HepG2 (cell line): Measurements from ENCODE around the gene PSMD1. TPM values are rescaled to one million over a fixed set of nuclear protein-coding genes. Genes with fewer than 3 reads are reported as not detected.
A peak's percentile ranks its signal among the peaks of the same experiment; 100 is the strongest.

Source experiments
- ARID3A ChIP-seq: IDR thresholded peaks from 2 replicates; pipeline ENCODE4 v1.6.1; 2012; ENCODE audit warnings: low read depth, low read length, improper control_type of control experiment
- CCDC6 ChIP-seq: sonication (generic); formaldehyde crosslinking; IDR thresholded peaks from 2 replicates; pipeline ENCODE4 v1.8.1; 2022; ENCODE audit warnings: mild to moderate bottlenecking, missing genetic modification reagents, moderate library complexity
- CREM ChIP-seq, 2 experiments: sonication (generic) in 1 of 2; formaldehyde crosslinking in 1 of 2; IDR thresholded peaks; 2 replicates each; pipeline versions ENCODE4 v1.4.0 to v1.6.1; 2016 to 2020; ENCODE audit warnings: antibody characterized with exemption in 1 of 2, mild to moderate bottlenecking in 1 of 2, missing genetic modification reagents in 1 of 2
- DMAP1 ChIP-seq: IDR thresholded peaks from 2 replicates; pipeline ENCODE4 v1.6.1; 2016
- DR1 ChIP-seq: sonication (generic); formaldehyde crosslinking; IDR thresholded peaks from 2 replicates; pipeline ENCODE4 v1.8.0; 2021; ENCODE audit warnings: mild to moderate bottlenecking, missing genetic modification reagents, inconsistent platforms
- GABPA ChIP-seq, 2 experiments: IDR thresholded peaks; 2 replicates each; pipeline ENCODE4 v1.6.1; 2011 to 2016; ENCODE audit warnings: low read depth in 2 of 2, low read length in 1 of 2, missing biosample characterization in 1 of 2, missing genetic modification characterization in 1 of 2
- ISX ChIP-seq: sonication (generic); formaldehyde crosslinking; conservative IDR thresholded peaks from 2 replicates; pipeline ENCODE4 v1.5.0; 2020; ENCODE audit warnings: missing genetic modification reagents
- KAT2B ChIP-seq: fragments of 150-350 bp; IDR thresholded peaks from 2 replicates; pipeline ENCODE4 v1.6.1; 2014; ENCODE audit warnings: low read depth, low read length, borderline replicate concordance
- NCOR1 ChIP-seq: fragments of 200-600 bp; sonication (generic); IDR thresholded peaks from 2 replicates; pipeline ENCODE4 v1.7.0; 2017; ENCODE audit warnings: antibody characterized with exemption, low read length, borderline replicate concordance
- SIX4 ChIP-seq: sonication (generic); formaldehyde crosslinking; IDR thresholded peaks from 2 replicates; pipeline ENCODE4 v1.4.0; 2020; ENCODE audit warnings: missing genetic modification reagents
- SNAPC2 ChIP-seq: sonication (generic); formaldehyde crosslinking; IDR thresholded peaks from 2 replicates; pipeline ENCODE4 v1.8.1; 2022; ENCODE audit warnings: mild to moderate bottlenecking, missing genetic modification reagents
- TARDBP ChIP-seq: sonication (generic); formaldehyde crosslinking; IDR thresholded peaks from 2 replicates; pipeline ENCODE4 v1.8.0; 2022; ENCODE audit warnings: mild to moderate bottlenecking, missing genetic modification reagents
- TCF7 ChIP-seq: sonication (generic); IDR thresholded peaks from 2 replicates; pipeline ENCODE4 v1.6.1; 2016; ENCODE audit warnings: antibody characterized with exemption, low read depth
- ZC3H4 ChIP-seq: sonication (generic); formaldehyde crosslinking; IDR thresholded peaks from 2 replicates; pipeline ENCODE4 v1.4.0; 2020; ENCODE audit warnings: missing genetic modification reagents, borderline replicate concordance
- ZNF230 ChIP-seq: sonication (generic); formaldehyde crosslinking; IDR thresholded peaks from 2 replicates; pipeline ENCODE4 v1.4.0; 2020; ENCODE audit warnings: mild to moderate bottlenecking, missing genetic modification reagents
- ZNF543 ChIP-seq: sonication (generic); formaldehyde crosslinking; IDR thresholded peaks from 2 replicates; pipeline ENCODE4 v1.4.0; 2020; ENCODE audit warnings: mild to moderate bottlenecking, missing genetic modification reagents
- ZNF546 ChIP-seq: sonication (generic); formaldehyde crosslinking; conservative IDR thresholded peaks from 2 replicates; pipeline ENCODE4 v1.8.1; 2023; ENCODE audit warnings: mild to moderate bottlenecking, missing genetic modification reagents
- ZNF570 ChIP-seq: sonication (generic); formaldehyde crosslinking; IDR thresholded peaks from 2 replicates; pipeline ENCODE4 v1.4.0; 2020; ENCODE audit warnings: mild to moderate bottlenecking, missing genetic modification reagents, borderline replicate concordance
- ZNF605 ChIP-seq: sonication (generic); formaldehyde crosslinking; IDR thresholded peaks from 2 replicates; pipeline ENCODE4 v1.8.0; 2022; ENCODE audit warnings: mild to moderate bottlenecking, missing genetic modification reagents
- ZNF850 ChIP-seq: sonication (generic); formaldehyde crosslinking; conservative IDR thresholded peaks from 2 replicates; pipeline ENCODE4 v1.9.0; 2021; ENCODE audit warnings: mild to moderate bottlenecking, missing genetic modification reagents
- ZSCAN20 ChIP-seq: sonication (generic); formaldehyde crosslinking; IDR thresholded peaks from 2 replicates; pipeline ENCODE4 v1.4.0; 2020; ENCODE audit warnings: missing genetic modification reagents, mild to moderate bottlenecking, borderline replicate concordance
- polyA plus RNA-seq, 8 experiments: library from polyadenylated mRNA; depleted of rRNA in 3 of 8; stranded (reverse) in 7 of 8; unstranded in 1 of 8; fragments of >200 nt; fragmentation: Illumina TruSeq in 4 of 8; extraction: Trizol in 4 of 8; gene quantifications; 2 replicates each; pipeline versions ENCODE4 v1.2.1 to v1.2.3, GENCODE V29; 2011 to 2016; ENCODE audit warnings: low read depth in 4 of 8, missing spikeins in 1 of 8, mixed read lengths in 1 of 8; ENCODE audit not compliant: insufficient read depth in 1 of 8
- total RNA-seq, 5 experiments: library from RNA; depleted of rRNA; stranded (reverse); fragments of >200 nt; fragmentation: Illumina TruSeq; extraction: Trizol; gene quantifications; 2 replicates each; pipeline ENCODE4 v1.2.3, GENCODE V29; 2016; ENCODE audit warnings: low read depth in 1 of 5
- TF ChIP-seq, protein P1 (sequence below): sonication (generic); formaldehyde crosslinking; IDR thresholded peaks from 2 replicates; pipeline ENCODE4 v1.5.0; 2020; ENCODE audit warnings: mild to moderate bottlenecking, missing genetic modification reagents
- TF ChIP-seq, protein P2 (sequence below): sonication (generic); formaldehyde crosslinking; IDR thresholded peaks from 2 replicates; pipeline ENCODE4 v1.5.0; 2020; ENCODE audit warnings: mild to moderate bottlenecking, missing genetic modification reagents

Gene PSMD1
- total and polyA plus RNA-seq, 2 of the 13 experiments (the other 11 are each of a cell fraction or from before 2014, with no cell fraction given), result 136 to 191 TPM

DNA sequence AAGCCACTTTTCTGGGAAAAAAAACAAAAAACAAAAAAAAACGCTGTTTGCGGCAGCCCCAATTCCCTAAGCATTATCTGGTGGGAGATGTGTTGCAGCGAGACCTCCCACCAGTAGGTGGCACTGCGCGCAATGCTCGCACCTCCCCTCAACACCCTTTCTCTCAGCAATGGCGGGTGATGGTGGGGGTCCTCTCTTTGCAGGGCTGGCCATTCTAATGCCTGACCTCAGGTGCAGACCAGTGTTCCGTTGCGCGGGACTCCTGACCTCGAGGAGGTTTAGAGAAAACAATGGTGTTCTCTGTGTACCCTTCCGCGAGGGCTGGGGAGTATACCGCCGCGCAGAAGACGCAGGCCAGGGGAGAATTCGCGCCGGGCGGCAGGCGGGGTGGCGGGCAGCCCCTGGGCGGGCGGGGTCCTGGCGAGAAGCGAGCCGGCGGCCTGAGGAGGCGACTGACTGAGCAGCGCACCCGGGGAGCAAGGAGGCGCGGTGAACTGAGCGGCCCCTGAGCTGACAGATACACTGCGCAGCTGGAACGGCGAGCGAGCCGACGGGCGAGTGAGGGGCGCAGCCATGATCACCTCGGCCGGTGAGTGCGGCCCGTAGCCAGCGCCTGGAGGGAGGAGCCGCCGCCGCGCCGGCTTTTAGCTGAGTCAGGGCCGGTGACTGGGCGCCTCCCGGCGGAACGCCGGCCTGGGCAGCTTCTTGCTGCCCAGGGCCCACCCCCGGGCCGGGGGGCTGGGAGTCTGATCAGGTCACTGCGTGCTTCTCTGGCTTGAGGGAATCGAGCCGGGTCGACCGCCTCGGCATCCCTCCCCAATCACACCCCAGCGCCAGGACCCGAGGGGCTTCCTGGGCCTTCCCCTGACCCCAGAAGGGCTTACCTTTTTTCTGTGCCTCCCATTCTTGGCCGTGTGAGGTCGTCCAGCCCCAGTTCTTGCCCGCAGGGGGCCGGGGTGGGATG, at the start of gene PSMD1 (continued):
- TF ChIP-seq CREM (IDR thresholded peaks at IDR 0.05) (peak; percentile 82), CREM (CRISPR knock-in tag; IDR thresholded peaks at IDR 0.05) (no peak), SNAPC2 (CRISPR knock-in tag) (0 out of 2 replicates have a peak, but pooled peaks have one; percentile 38), ZC3H4 (peak; percentile 39; the same call in 1 of the 2 replicates), TARDBP (peak; percentile 95), ZSCAN20 (CRISPR knock-in tag) (no peak), ZNF543 (CRISPR knock-in tag) (peak; percentile 64), CCDC6 (CRISPR knock-in tag) (peak; percentile 68), ZNF850 (CRISPR knock-in tag) (0 out of 2 replicates have a peak, but pooled peaks have one; percentile 48), ZNF570 (CRISPR knock-in tag) (no peak), KAT2B (peak; percentile 6; the same call in 1 of the 2 replicates), GABPA (IDR thresholded peaks at IDR 0.05; ENCODE audit: low read depth, low read length) (no peak), GABPA (CRISPR knock-in tag; IDR thresholded peaks at IDR 0.05; ENCODE audit: low read depth) (peak; percentile 75), ARID3A (0 out of 2 replicates have a peak, but pooled peaks have one; percentile 15), TCF7 (no peak), ZNF546 (CRISPR knock-in tag) (peak; percentile 84; the same call in 1 of the 2 replicates), ZNF230 (CRISPR knock-in tag) (peak; percentile 77; the same call in 1 of the 2 replicates), DMAP1 (CRISPR knock-in tag) (peak; percentile 71), NCOR1 (no peak), SIX4 (CRISPR knock-in tag) (peak; percentile 33; the same call in 1 of the 2 replicates), ISX (no peak), ZNF605 (CRISPR knock-in tag) (peak; percentile 90), DR1 (0 out of 2 replicates have a peak, but pooled peaks have one; percentile 33)
- TF ChIP-seq, protein P1, sequence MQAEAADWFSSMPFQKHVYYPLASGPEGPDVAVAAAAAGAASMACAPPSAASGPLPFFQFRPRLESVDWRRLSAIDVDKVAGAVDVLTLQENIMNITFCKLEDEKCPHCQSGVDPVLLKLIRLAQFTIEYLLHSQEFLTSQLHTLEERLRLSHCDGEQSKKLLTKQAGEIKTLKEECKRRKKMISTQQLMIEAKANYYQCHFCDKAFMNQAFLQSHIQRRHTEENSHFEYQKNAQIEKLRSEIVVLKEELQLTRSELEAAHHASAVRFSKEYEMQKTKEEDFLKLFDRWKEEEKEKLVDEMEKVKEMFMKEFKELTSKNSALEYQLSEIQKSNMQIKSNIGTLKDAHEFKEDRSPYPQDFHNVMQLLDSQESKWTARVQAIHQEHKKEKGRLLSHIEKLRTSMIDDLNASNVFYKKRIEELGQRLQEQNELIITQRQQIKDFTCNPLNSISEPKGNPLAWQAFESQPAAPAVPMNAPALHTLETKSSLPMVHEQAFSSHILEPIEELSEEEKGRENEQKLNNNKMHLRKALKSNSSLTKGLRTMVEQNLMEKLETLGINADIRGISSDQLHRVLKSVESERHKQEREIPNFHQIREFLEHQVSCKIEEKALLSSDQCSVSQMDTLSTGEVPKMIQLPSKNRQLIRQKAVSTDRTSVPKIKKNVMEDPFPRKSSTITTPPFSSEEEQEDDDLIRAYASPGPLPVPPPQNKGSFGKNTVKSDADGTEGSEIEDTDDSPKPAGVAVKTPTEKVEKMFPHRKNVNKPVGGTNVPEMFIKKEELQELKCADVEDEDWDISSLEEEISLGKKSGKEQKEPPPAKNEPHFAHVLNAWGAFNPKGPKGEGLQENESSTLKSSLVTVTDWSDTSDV (CRISPR knock-in tag), result 0 out of 2 replicates have a peak, but pooled peaks have one; percentile 13
- TF ChIP-seq, protein P2, sequence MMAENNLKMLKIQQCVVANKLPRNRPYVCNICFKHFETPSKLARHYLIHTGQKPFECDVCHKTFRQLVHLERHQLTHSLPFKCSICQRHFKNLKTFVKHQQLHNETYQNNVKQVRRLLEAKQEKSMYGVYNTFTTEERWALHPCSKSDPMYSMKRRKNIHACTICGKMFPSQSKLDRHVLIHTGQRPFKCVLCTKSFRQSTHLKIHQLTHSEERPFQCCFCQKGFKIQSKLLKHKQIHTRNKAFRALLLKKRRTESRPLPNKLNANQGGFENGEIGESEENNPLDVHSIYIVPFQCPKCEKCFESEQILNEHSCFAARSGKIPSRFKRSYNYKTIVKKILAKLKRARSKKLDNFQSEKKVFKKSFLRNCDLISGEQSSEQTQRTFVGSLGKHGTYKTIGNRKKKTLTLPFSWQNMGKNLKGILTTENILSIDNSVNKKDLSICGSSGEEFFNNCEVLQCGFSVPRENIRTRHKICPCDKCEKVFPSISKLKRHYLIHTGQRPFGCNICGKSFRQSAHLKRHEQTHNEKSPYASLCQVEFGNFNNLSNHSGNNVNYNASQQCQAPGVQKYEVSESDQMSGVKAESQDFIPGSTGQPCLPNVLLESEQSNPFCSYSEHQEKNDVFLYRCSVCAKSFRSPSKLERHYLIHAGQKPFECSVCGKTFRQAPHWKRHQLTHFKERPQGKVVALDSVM (CRISPR knock-in tag), result peak; percentile 48
